Stimulated activated CD4-positive, alpha-beta T cell treated with anti-CD3 and anti-CD28 coated beads, Interleukin-12 subunit alpha, Interleukin-12 subunit beta, amount 100 ng/mL, for 48 hours (primary cell): ENCODE data around the gene NETO2.
"Not testable (repeated sequence)": the region's sequence is repeated elsewhere in the genome, so short reads cannot be mapped to it uniquely, and the experiment has no call there.

ENCODE experiments used
- DNase-seq, 3 donors: peaks; one replicate each; pipeline ENCODE4 v3.0.0-alpha.2; 2020; ENCODE audit warnings: low read depth in 2 of 3, low spot score in 1 of 3

NETO2 gene, protein sequence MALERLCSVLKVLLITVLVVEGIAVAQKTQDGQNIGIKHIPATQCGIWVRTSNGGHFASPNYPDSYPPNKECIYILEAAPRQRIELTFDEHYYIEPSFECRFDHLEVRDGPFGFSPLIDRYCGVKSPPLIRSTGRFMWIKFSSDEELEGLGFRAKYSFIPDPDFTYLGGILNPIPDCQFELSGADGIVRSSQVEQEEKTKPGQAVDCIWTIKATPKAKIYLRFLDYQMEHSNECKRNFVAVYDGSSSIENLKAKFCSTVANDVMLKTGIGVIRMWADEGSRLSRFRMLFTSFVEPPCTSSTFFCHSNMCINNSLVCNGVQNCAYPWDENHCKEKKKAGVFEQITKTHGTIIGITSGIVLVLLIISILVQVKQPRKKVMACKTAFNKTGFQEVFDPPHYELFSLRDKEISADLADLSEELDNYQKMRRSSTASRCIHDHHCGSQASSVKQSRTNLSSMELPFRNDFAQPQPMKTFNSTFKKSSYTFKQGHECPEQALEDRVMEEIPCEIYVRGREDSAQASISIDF

GRCh38 chr16:47143677-47144558 lies at the start of gene NETO2:
Gene NETO2, minus strand, starts transcription at chr16:47143945. Its CDS starts 333 bp downstream, at chr16:47143612.
- DNase-seq: peak in 2 of 3 donors; percentile 34 to 56

- DNase-seq: no peak
Observed at GRCh38 chr16:47182318-47182717, 38.6 kb upstream of the NETO2 start.

GRCh38 chr16:47181066-47181465 lies 37.3 kb upstream of the NETO2 start:
- DNase-seq: not testable (repeated sequence)

DNA sequence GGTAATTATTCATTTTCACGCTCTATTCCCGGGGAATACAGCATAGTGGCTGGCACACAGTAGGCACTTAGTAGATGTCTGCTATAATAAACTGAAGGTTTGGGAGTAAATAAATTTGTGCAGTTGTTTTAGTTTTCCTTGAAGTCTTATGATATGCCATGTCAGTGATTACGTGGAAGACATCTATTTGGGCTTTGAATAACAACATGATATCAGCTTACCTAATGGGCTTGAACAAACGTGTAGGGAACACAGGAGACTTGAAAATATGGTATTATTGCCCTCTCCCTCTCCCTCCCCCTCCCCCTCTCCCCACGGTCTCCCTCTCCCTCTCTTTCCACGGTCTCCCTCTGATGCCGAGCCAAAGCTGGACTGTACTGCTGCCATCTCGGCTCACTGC lies 36.3 kb upstream of the NETO2 start:
- DNase-seq: no peak

GRCh38 chr16:47175152-47175551 lies 31.4 kb upstream of the NETO2 start:
- no peak for DNase-seq

DNA sequence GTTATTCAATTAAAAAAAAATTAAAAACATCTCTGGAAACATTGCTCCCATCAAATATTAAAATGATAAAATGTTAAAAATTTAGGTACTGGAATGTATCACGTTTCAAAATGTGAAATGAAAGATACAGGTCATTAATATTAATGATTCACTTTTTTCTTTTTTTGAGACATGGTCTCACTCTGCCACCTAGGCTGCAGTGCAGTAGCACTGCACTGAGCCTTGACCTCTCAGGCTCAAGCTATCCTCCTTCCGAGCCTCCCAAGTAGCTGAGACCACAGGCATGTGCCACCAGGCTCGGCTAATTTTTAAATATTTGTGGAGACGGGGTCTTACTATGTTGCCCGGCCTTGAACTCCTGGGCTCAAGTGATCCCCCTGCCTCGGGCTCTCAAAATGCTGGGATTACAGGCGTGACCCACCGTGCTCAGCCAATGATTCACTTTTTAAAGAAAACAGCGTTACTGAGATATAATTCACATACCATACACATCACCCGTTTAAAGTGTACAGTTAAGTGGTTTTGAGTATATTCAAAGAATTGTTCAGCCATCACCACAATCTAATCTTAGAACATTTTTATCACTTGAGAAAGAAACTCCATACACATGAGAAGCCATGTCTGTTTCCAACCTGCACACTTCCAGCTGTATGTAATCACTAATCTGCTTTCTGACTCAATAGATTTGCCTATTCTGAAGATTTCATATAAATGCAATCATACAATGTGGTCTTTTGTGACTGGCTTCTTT lies 19.1 kb upstream of the NETO2 start:
- no peak for DNase-seq

DNA sequence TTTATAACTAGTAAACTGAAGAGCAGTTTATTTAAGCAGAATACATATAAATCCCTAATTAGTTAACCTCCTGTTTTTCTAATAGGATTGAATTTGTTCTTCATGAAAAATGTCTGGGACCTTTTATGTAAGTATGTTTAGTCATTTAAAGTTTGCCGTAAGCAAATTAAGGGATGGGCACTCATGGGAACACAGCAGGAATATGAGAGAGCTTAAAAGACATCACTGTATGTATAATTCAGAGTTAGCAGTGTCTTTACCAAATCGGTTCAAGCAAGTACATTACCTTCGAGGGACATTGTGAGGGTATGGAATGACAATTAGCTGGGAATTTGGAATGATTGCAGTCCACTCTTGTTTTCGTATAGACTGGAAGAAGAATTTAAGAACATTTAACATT lies 17.7 kb upstream of the NETO2 start:
- DNase-seq: no peak

GRCh38 chr16:47160422-47160821 lies 16.7 kb upstream of the NETO2 start:
- DNase-seq: no peak

DNA sequence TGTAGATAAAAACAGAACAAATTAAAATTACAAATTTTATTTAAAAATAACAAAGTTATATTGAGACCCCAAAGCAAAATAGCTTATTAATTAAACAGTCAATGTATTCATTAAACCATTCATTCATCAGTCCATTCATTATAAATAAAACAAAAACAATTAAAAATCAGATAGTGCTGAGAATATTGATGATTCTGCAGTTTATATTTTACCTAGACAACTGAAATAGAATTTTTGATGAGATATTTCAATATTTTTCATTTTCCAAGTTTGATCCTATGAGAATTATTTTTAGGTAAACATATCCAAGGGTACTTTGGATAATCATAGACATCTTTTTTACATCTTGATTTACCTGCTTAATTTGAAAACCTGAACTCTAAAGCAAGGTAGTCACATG lies 15.2 kb upstream of the NETO2 start:
- no peak for DNase-seq

GRCh38 chr16:47156680-47157215 lies 13.0 kb upstream of the NETO2 start:
- DNase-seq: no peak

DNA sequence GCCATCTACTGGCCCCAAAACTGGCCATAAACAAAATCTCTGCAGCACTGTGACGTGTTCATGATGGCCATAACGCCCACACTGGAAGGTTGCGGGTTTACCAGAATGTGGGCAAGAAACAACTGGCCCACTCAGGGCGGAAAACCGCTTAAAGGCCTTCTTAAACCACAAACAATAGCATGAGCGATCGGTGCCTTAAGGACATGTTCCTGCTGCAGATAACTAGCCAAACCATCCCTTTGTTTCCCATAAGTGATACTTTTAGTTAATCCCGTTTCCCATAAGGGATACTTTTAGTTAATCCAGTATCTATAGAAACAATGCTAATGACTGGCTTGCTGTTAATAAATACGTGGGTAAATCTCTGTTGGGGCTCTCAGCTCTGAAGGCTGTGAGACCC lies 8.8 kb upstream of the NETO2 start:
- DNase-seq: not testable (repeated sequence)

DNA sequence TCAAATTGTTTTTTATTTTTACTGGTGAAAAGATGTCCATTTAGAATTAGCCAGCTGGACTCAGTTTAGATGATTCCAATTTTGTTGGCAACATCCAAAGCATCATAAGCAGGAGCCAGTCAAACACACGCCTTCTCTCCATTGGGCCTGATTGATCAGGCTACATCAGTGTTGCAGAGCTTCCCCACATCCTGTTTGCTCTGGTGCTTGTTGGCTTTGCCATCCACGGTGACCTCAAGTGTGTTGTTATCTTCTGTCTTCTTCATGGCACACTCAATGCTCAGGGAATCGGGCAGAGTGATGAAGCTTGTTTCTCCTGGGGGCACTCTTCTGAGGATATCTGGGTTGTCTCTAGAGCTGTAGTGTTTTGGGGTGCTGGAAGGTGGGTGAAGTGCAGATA lies 6.3 kb upstream of the NETO2 start:
- DNase-seq: no peak

DNA sequence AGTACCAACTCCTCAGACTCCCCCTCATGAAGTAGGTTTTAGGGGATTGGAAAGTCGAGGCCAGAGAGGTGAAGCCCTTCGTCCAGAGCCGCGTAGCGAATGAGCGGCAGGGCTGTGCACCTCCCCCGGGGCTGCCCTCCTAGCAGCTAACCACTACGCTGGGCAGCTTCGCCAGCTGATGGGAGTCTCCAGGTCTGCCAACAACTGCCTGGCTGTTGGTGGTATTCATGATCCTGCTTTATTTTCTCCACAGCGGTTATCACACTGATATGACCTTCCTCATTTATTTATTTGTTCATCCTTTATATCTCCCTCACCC lies 773 bp upstream of the NETO2 start:
- DNase-seq: no peak

DNA sequence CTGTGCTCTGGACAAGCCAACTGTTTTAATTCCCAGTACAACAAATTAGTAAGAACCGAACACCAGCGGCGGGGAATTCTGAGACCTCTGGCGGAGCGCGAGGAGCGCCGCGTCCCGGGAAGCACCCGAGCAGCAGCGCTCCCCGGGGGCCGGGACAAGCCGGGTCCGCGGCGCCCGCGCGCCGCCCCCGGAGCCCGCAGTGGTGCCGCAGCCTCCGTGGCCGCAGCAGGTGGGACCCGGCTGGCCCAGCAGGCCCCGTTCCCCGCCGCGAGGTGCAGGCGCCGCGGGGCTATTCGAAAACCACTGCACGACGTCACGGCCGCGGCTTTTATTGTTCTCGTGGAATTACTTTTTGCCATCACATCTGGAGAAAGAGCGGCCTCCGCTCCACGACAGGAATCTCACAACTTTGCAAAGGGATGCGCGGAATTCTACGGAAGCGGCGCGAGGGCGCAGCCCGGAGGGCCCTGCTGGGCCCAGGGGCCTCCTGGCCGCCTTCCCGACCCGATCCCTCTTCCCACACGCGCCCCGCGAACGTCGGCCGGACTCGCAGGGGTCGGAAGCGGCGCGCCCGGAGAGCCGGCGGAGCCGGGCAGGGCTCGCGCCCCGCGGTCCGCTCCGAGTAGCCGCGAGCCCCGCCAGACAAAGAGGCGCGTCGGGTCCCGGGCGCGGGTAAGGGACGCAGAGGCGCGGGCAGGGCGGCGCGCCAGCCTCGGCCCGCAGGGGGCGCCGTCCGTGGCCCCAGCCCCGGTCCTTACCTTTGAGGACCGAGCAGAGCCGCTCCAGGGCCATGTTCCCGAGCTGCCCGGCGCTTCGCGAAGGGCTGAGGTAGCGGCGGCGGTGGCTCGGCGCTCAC lies 696 bp downstream of the NETO2 start:
- peak; percentile 37 to 65 (median 44) for DNase-seq

DNA sequence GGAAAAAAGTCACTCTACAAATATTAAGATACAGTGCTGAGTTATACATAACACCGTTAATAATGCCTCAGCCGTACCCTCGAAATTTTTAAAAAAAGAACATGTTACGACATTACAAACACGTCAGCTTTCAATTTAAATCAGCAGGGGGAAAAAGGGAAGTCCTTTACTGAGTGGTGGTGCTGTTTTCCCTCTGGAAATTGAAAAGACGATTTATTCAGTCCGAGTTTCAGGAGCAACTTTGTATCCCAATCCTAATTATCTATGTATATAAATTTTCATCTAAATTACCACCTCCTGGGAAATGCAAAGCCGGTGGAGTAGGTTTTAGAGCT lies 1.3 kb downstream of the NETO2 start:
- no peak for DNase-seq

DNA sequence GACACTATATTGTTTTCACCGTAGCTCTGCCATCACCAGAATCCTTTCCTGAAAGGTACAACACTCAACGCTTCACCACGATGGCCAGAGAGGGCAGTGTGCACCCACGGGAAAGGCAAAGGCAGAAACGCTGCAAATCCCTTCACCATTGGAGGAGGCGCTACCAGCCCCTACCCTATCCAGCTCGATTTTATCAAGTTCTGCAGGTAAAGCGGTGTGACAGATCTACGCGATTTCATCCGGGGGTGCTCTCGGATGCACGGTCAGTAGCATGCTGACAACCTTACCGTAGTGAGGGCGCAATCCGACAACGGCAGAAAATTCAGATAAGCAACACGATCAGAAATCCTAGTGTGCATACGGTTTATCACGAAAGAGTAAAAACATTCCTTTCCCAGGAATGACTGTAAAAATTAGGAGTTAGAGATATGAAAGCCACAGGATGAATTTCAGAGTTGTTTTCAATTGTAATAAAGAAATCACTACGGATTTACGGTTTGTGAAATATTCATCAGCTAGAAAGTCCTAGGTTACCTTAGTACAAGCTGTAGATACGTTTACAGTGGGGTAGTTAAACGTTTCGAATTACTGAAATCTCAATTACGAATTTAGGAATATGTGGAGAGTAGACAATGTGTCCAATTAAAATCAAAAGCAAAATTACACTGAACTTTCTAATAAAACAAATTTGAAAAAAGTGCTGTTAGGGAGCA lies 1.8 kb downstream of the NETO2 start:
- peak; percentile 77 to 78 (median 77) for DNase-seq

GRCh38 chr16:47140686-47141085 lies 3.1 kb downstream of the NETO2 start:
- DNase-seq: no peak

DNA sequence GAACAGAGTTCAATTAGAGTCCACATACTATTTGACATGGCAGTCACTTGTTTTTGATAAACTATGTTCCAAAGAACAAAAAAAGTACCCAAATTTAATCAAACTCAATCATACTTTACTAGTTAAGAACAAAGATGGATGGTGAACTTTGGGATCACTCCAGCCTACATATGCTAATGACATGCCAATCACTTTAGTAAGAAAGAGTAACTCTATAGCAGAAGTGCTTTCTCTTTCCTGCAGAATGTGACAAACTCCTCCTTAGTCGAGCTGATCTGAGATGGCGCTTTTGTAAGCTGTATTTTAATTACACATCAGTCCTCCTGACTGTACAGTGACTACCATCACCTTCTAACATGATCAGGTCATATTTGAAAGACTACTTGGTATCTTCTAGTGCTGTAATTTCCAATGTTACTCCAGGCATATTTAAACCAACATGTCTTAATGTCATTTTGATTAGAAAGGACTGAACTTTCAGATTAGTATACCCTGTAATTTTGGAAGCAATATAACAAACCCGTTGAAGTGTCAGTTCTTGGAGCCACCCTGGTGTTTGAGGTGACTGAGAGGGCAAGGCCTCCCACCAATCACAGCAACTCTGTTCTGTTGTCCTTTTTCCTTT lies 4.1 kb downstream of the NETO2 start:
- no peak for DNase-seq

- not testable (repeated sequence) for DNase-seq
Observed at GRCh38 chr16:47137925-47138324, 5.8 kb downstream of the NETO2 start.
